HG03521 (cell line): ENCODE measurements around the gene MASP2.
"Not testable (repeated sequence)": the region's sequence is repeated elsewhere in the genome, so short reads cannot be mapped to it uniquely, and the experiment has no call there.

Experiments used
- ATAC-seq: cut with Tn5 transposase; IDR thresholded peaks from one replicate; pipeline ENCODE4 v1.9.1; 2021; ENCODE audit warnings: mild to moderate bottlenecking, moderate library complexity; ENCODE audit not compliant: unreplicated experiment

The MASP2 gene

GRCh38 chr1:11046625-11047365 is at the start of gene MASP2:
Gene MASP2, minus strand, starts transcription at chr1:11047239. Its CDS starts 32 bp downstream, at chr1:11047207.
- no peak for ATAC-seq

GRCh38 chr1:11083784-11084183 is 36.7 kb upstream of the MASP2 start:
- ATAC-seq = not testable (repeated sequence)

DNA sequence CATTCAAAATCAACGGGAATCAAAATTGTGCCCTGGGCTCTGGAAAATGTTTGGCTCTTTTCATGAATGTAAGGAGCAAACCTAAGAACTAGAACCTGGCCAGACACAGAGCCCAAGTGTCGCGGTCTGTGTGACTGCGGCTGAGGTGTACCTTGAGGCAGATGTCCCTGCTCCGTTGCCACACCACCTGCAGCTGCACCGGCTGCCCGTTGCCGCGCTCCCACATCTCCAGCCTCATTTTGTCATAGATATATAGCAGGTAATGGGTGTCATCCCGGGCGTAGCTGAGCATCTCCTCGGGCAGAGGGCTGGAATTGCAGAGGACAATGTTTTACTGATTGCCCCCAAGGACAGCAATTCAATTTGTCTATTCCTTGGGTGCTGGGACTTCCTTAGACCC is 33.9 kb upstream of the MASP2 start:
- no peak for ATAC-seq

DNA sequence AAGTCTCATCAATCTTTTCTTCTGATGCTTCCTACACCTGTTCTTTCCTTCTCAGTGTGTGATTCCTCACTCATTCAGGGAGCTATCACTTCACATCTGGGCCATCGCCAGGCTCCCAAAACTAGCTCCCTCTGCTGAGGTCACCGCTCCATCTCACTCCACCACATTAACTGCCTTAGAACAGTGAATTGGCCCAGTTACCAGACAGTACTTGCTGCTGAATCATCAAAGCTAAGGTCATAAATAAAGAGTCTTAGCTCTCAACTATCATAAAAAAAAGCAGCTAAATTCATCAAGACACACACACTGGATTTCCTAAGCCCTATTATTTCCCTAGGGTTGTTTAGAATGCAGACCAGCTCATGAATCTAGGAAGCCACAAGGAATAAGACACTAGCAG is 31.6 kb upstream of the MASP2 start:
- ATAC-seq = no peak

- not testable (repeated sequence) for ATAC-seq
Observed at GRCh38 chr1:11073398-11073797, 26.4 kb upstream of the MASP2 start.

- ATAC-seq = no peak
Observed at GRCh38 chr1:11072216-11072917, 25.3 kb upstream of the MASP2 start.

DNA sequence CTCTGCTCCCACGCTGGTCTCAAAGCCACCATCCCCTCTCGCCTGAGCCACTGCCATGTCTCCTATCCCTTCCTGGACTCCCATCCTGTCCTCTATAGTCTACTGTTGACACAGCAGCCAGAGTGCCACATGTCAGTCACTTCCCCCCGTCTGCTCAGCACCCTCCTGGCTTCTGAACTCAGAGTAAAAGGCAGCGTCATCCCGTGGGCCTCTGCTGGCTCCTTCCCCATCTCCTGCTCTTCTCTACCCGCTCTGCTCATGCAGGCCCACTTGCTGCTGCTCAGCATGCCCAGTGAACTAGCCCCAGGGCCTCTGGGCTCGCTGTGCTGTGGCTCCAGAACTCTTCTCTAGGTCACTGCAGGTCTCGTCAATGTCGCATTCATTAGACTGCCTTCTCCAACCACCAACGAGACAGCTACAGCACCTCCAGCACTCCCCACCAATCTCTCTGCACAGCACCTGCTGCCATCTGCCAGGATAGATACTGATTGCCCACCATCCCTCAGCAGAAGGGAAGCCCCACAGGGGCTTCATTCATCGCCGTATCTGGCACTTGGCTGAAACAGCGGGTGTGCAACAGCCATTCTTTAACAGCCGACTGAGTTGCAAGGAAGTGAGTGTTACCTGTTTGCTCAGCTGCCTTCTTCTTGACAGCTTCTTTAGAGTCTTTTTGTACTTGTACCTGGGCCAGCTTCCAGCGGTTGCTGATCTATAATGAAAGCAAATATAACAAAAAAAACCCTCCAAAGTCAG is 24.6 kb upstream of the MASP2 start:
- no peak for ATAC-seq

DNA sequence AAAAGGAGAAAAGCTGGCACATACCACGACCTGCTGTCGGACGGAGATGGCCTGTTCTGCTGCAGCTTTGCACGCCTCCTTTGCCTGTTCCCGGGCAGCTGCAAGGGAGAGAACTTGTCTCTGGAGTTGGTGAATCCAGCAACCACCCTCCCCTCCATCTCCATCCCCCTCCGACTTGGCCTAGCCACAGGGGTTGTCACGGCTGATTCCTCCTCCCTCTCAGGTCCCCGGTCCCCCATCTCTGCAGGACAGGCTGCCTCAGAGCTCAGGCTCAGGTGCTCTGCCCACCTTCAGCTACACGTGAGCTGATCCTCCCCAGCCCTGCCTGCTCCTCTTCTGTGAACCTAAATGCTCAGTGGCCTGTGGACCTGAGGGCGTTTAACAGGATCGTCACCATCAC is 23.8 kb upstream of the MASP2 start:
- no peak for ATAC-seq

DNA sequence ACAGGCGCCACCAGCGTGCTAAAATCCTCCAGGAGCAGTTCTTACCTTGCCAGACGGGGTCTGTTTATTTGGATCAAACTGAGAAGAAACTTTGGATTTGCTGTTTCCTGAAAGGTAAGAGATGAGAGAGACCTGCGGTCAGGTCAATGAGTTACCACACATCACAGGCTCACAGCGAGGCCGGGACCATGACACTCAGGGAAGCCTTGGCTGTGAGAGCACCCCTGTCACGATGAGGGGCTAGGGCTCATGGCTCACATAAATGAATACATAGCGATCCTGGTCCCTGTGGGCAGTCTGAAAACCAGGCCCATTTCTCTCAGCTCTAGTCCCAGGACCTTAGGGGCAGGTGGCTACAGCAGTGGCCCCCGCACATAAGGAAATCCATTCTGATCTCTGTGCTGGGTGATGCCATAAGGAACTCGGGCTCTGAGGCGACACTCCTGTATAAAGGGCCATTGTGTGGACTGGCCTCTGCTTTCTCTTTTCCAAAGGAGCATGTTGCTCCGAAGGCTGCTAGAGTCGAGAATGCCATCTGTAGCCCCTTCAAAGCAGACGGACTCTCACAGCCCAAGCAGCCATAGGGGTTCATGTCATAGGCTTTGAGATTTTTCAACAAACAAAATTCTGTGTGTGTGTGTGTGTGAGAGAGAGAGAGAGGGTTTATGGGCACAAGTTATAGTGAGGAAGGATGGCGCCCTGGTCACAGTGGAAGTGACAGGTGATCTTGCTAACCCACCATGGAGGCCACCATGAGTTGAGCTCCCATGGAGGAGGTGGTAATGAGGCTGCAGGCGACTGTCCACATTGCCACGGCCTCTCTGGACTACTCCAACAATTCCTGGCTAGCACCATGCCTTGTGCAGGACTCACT is 21.8 kb upstream of the MASP2 start:
- ATAC-seq = no peak

DNA sequence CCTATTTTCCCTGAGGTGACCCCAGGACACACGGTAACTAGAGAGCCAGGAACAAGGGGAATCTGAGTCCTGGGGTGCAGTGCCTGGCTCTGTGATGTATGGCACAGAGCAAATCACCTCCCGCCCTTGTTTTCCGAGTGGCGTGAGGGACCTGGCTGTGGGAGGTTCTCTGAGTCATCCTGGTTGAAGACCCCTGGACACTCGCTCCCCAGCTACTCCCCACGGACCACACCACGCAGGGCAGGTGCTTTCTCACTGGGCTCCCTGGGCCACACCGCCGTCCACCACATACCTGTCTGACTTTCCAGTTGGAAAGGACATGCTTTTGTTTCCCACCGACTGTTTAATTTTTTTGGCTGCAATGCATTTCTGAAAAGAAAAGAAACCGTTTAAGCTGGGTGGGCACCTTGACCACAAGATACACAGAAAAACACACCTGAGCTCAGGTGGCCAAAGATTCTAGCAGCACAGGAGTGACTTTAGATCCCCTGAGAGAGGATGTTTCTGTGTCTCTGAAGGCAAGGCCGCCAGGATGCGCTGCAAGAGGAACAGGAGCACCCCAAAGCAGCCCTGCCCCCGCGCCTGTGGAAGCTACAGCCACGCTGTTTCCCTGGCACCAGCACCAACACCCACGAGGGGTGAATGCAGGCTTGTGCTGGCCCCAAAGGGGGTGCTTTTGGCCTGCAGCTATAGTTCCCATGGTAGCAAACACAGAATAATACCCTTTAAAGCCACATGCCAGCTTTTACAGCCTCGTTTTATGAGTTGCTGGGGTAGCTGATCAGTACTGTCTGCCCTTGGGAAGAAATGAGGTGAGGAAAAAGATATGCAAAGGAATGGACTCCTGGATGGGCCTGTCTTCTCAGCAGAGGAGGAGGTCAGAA is 20.9 kb upstream of the MASP2 start:
- no peak for ATAC-seq

DNA sequence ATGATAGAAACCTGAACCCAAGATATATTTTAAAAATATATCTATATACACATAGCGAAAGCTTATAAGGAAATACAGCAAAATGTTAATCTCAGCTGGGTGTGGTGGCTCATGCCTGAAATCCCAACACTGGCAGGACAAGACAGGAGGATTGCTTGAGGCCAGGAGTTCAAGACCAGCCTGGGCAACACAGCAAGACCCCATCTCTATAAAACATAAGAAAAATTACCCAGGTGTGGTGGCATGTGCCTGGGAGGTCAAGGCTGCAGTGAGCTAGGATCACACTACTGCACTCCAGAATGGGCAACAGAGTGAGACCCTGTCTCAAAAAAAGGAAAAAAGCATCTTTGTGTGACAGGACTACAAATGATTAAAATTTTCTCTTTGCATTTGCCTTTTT is 18.8 kb upstream of the MASP2 start:
- ATAC-seq = no peak

DNA sequence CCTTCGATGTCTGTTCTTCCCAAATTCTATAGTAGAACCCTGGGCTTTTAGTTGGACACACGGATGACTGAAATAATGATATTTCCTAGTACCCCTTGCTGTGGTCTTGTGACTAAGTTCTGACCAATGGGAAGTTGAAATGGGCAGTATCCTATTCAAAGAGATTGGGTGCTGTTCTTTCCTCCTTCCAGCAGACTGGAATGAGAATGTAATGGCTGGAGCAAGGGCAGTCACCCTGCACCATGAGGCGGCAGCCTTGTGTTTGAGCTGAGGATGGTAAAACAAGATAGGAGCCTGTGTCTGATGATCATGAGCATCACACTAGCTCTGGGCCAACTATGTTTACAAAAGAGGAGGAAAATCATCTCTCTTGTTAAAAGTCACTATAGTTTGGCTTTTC is 17.9 kb upstream of the MASP2 start:
- ATAC-seq = no peak

GRCh38 chr1:11063937-11064537 is 17.0 kb upstream of the MASP2 start:
- ATAC-seq = not testable (repeated sequence)

DNA sequence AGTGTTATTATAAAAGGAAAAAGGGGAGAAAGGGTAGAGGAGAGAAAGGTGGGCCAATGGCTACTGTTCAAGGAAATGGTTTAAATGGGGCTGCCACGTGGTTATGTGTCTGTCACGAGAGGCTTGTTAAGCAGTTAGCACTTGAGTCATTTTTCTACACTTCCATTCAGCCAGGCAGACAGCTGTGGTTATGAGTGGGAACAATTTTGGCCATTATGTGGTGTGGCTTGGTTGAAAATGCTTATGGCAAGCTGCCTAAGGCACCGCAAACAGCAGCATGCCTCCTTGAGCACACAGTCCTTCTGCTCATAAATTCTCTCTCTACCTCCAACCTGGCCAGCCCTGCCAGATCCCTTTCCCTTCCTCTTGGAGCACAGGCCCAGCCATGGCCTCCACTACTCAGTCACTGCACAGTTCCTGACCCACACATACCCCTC is 15.9 kb upstream of the MASP2 start:
- no peak for ATAC-seq

DNA sequence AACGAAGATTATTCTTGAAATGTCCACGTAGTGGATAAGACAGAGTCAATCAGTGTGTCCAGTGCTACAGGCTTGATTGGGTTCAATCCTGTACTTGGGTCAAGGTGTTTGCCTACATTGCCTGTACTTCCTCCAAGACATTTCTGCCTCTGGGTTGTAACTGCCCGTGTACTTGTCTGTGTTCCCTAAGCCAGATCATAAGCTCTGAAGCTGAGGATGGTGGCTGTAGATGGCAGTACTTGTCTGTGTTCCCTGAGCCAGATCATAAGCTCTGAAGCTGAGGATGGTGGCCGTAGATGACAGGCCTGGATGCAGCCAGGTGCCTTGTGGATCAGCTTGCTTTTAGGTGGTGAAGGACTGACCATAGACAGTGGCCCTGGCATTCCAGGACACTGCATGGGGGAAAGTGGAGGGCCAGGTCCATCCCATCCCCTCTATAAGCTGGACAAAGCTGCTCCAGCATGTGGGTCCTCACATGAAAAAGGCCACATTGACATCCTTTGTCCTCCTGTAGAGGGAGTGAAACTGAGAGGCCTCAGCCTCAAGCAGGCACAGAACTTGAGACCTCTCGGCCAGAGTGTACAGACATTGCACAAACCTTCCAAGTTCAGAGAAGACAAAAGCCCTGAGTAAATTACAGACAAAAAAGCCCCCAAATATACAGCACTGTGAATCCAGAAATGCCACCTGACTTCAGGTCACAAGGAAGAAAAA is 14.8 kb upstream of the MASP2 start:
- ATAC-seq = no peak

GRCh38 chr1:11059968-11060830 is 13.2 kb upstream of the MASP2 start, which contains the start of gene SRM:
Gene SRM, minus strand, starts transcription at chr1:11060018. Its CDS starts 75 bp downstream, at chr1:11059943.
- peak; percentile 92 for ATAC-seq

GRCh38 chr1:11059155-11059967 is 12.3 kb upstream of the MASP2 start:
- peak; percentile 20 for ATAC-seq
